ENCODE data around the gene TXNL4B.
A peak's percentile ranks its signal among the peaks of the same experiment; 100 is the strongest.

The TXNL4B gene

GRCh38 chr16:72093448-72094265 lies at the start of gene TXNL4B, which contains the start of gene DHX38:
TXNL4B (minus strand) TSS chr16:72093620; CDS start chr16:72090749, 2,871 bp downstream.
DHX38 (plus strand) TSS chr16:72093847; CDS start chr16:72096158, 2,311 bp downstream.
- peak; percentile 97 for DNase-seq (ENCODE audit: low spot score)

GRCh38 chr16:72142476-72142875 lies 49.1 kb upstream of the TXNL4B start:
- no peak for DNase-seq (ENCODE audit: low spot score)

GRCh38 chr16:72139908-72140307 lies 46.5 kb upstream of the TXNL4B start:
- no peak for DNase-seq (ENCODE audit: low spot score)

- DNase-seq (ENCODE audit: low spot score): no peak
Observed at GRCh38 chr16:72138064-72138572, 44.7 kb upstream of the TXNL4B start.

GRCh38 chr16:72137380-72138063 lies 44.1 kb upstream of the TXNL4B start:
- no peak for DNase-seq (ENCODE audit: low spot score)

- no peak for DNase-seq (ENCODE audit: low spot score)
Observed at GRCh38 chr16:72134507-72134906, 41.1 kb upstream of the TXNL4B start.

GRCh38 chr16:72132726-72133125 lies 39.3 kb upstream of the TXNL4B start:
- DNase-seq (ENCODE audit: low spot score): no peak

GRCh38 chr16:72131036-72131435 lies 37.6 kb upstream of the TXNL4B start:
- no peak for DNase-seq (ENCODE audit: low spot score)

- DNase-seq (ENCODE audit: low spot score): no peak
Observed at GRCh38 chr16:72129976-72130656, 36.7 kb upstream of the TXNL4B start.

- DNase-seq (ENCODE audit: low spot score): no peak
Observed at GRCh38 chr16:72128701-72129100, 35.3 kb upstream of the TXNL4B start.

- DNase-seq (ENCODE audit: low spot score): no peak
Observed at GRCh38 chr16:72126429-72126765, 33.0 kb upstream of the TXNL4B start.

GRCh38 chr16:72125635-72126428 lies 32.4 kb upstream of the TXNL4B start:
- no peak for DNase-seq (ENCODE audit: low spot score)

GRCh38 chr16:72124761-72125634 lies 31.6 kb upstream of the TXNL4B start:
- peak; percentile 55 for DNase-seq (ENCODE audit: low spot score)

GRCh38 chr16:72124148-72124547 lies 30.7 kb upstream of the TXNL4B start:
- no peak for DNase-seq (ENCODE audit: low spot score)

- DNase-seq (ENCODE audit: low spot score): no peak
Observed at GRCh38 chr16:72123426-72123825, 30.0 kb upstream of the TXNL4B start.

GRCh38 chr16:72122916-72123315 lies 29.5 kb upstream of the TXNL4B start:
- DNase-seq (ENCODE audit: low spot score): no peak

- DNase-seq (ENCODE audit: low spot score): no peak
Observed at GRCh38 chr16:72122308-72122707, 28.9 kb upstream of the TXNL4B start.

GRCh38 chr16:72120026-72120425 lies 26.6 kb upstream of the TXNL4B start:
- DNase-seq (ENCODE audit: low spot score): no peak

- no peak for DNase-seq (ENCODE audit: low spot score)
Observed at GRCh38 chr16:72113616-72113945, 20.2 kb upstream of the TXNL4B start.

- no peak for DNase-seq (ENCODE audit: low spot score)
Observed at GRCh38 chr16:72112906-72113615, 19.6 kb upstream of the TXNL4B start.

All from CD4-positive, alpha-beta T cell treated with Interleukin-15 for 4 hours (primary cell).